Neural cell (in vitro differentiated cells): ENCODE results near the gene GGA1. TPM values are rescaled to one million over a fixed set of nuclear protein-coding genes. Genes with fewer than 3 reads are reported as not detected.

Experiments
- H2AFZ ChIP-seq: fragments of 200-600, 300-800 bp; sonication (generic), shearing (Covaris generic); 2 replicates; pipeline ENCODE4 v1.6.0; 2014; ENCODE audit warnings: low read depth, mild to moderate bottlenecking, antibody characterized with exemption, low read length, moderate library complexity
- H3F3A ChIP-seq: fragments of 200-600 bp; shearing (Covaris generic); 2 replicates; pipeline ENCODE4 v1.6.1; 2016; ENCODE audit warnings: mild to moderate bottlenecking, moderate library complexity, mixed read lengths, antibody characterized with exemption, low read length; ENCODE audit not compliant: insufficient read depth, poor library complexity, severe bottlenecking
- H3K27ac ChIP-seq: fragments of 200-600, 300-800 bp; sonication (generic), shearing (Covaris generic); 2 replicates; pipeline ENCODE4 v1.5.1; 2014; ENCODE audit warnings: mild to moderate bottlenecking, low read length, moderate library complexity
- H3K27me3 ChIP-seq: fragments of 300-800, 200-600 bp; sonication (generic), shearing (Covaris generic); 2 replicates; pipeline ENCODE4 v1.6.0; 2014; ENCODE audit warnings: mild to moderate bottlenecking, low read depth, low read length, moderate library complexity; ENCODE audit not compliant: insufficient read depth
- H3K36me3 ChIP-seq: fragments of 300-800, 200-600 bp; sonication (generic), shearing (Covaris generic); 2 replicates; pipeline ENCODE4 v1.5.1; 2014; ENCODE audit warnings: mild to moderate bottlenecking, antibody characterized with exemption, low read length, moderate library complexity; ENCODE audit not compliant: insufficient read depth
- H3K4me2 ChIP-seq: fragments of 300-800, 200-600 bp; sonication (generic), shearing (Covaris generic); 2 replicates; pipeline ENCODE4 v1.6.0; 2014; ENCODE audit warnings: mild to moderate bottlenecking, low read length
- H3K4me3 ChIP-seq: fragments of 300-800, 200-600 bp; sonication (generic), shearing (Covaris generic); 2 replicates; pipeline ENCODE4 v1.5.1; 2014; ENCODE audit warnings: mild to moderate bottlenecking, low read length, moderate library complexity
- H3K79me2 ChIP-seq: fragments of 200-600 bp; shearing (Covaris generic); replicated peaks from 2 replicates; pipeline ENCODE4 v1.6.0; 2014; ENCODE audit warnings: mild to moderate bottlenecking, low read length, moderate library complexity; ENCODE audit not compliant: insufficient read depth
- H3K9ac ChIP-seq: fragments of 300-800, 200-600 bp; sonication (generic), shearing (Covaris generic); 2 replicates; pipeline ENCODE4 v1.6.1; 2016; ENCODE audit warnings: mild to moderate bottlenecking, low read length, mixed read lengths
- H3K9me2 ChIP-seq: fragments of 200-600 bp; shearing (Covaris generic); 2 replicates; pipeline ENCODE4 v1.6.1; 2016; ENCODE audit warnings: mild to moderate bottlenecking, low read length, mixed read lengths; ENCODE audit not compliant: insufficient read depth
- H3K9me3 ChIP-seq: fragments of 200-600, 300-800 bp; sonication (generic), shearing (Covaris generic); 2 replicates; pipeline ENCODE4 v1.6.1; 2016; ENCODE audit warnings: mild to moderate bottlenecking, mixed run types, low read length, moderate library complexity, mixed read lengths
- H4K20me1 ChIP-seq: fragments of 200-600 bp; shearing (Covaris generic); 2 replicates; pipeline ENCODE4 v1.6.1; 2016; ENCODE audit warnings: mild to moderate bottlenecking, mixed run types; ENCODE audit not compliant: insufficient read depth
- CTCF ChIP-seq: fragments of 450-650 bp; IDR thresholded peaks from 2 replicates; pipeline ENCODE4 v1.5.1; 2014; ENCODE audit warnings: antibody characterized with exemption, mild to moderate bottlenecking, moderate library complexity; ENCODE audit not compliant: poor library complexity, severe bottlenecking
- EP300 ChIP-seq: fragments of 450-650 bp; conservative IDR thresholded peaks from 2 replicates; pipeline ENCODE4 v1.6.1; 2014; ENCODE audit warnings: antibody characterized with exemption, mild to moderate bottlenecking, moderate library complexity; ENCODE audit not compliant: poor library complexity, severe bottlenecking
- EZH2 ChIP-seq: fragments of 200-600, 300-800 bp; shearing (Covaris generic), sonication (generic); IDR thresholded peaks from 2 replicates; pipeline ENCODE4 v1.6.1; 2014; ENCODE audit warnings: antibody characterized with exemption, low read length, borderline replicate concordance, mild to moderate bottlenecking; ENCODE audit not compliant: insufficient read depth, poor library complexity, severe bottlenecking
- MXI1 ChIP-seq: fragments of 450-650 bp; conservative IDR thresholded peaks from 2 replicates; pipeline ENCODE4 v1.6.1; 2014; ENCODE audit warnings: antibody characterized with exemption, mild to moderate bottlenecking; ENCODE audit not compliant: poor library complexity, severe bottlenecking
- POLR2AphosphoS5 ChIP-seq: IDR thresholded peaks from 2 replicates; pipeline ENCODE4 v1.6.1; 2012
- RAD21 ChIP-seq: fragments of 450-650 bp; conservative IDR thresholded peaks from 2 replicates; pipeline ENCODE4 v1.6.1; 2014; ENCODE audit warnings: antibody characterized with exemption, mild to moderate bottlenecking, moderate library complexity
- REST ChIP-seq: IDR thresholded peaks from 2 replicates; pipeline ENCODE4 v1.6.1; 2012; ENCODE audit warnings: borderline replicate concordance
- SMC3 ChIP-seq: fragments of 450-650 bp; conservative IDR thresholded peaks from 2 replicates; pipeline ENCODE4 v1.6.1; 2014; ENCODE audit warnings: antibody characterized with exemption, mild to moderate bottlenecking, moderate library complexity; ENCODE audit not compliant: poor library complexity
- TAF1 ChIP-seq: IDR thresholded peaks from 2 replicates; pipeline ENCODE4 v1.6.1; 2012; ENCODE audit warnings: low read depth
- polyA plus RNA-seq: library from polyadenylated mRNA; depleted of rRNA; stranded (reverse); fragments of >200 nt; gene quantifications from 2 replicates; pipeline ENCODE4 v1.2.3, GENCODE V29; 2014

The GGA1 gene
- polyA plus RNA-seq, 1 donor from 2014 or later, result 57.5 TPM

- no peaks in the 10 kb centered on the region for H3K9me3 ChIP-seq
- no peaks in the 10 kb centered on the region for H3K79me2 ChIP-seq
- no peak overlapping the region for H3K9ac ChIP-seq
- no peak for TF ChIP-seq CTCF
- no peak for TF ChIP-seq SMC3
- no peak for TF ChIP-seq EZH2
- no peak for TF ChIP-seq MXI1
- TF ChIP-seq TAF1, result no peak
- no peak for TF ChIP-seq EP300
- no peak for TF ChIP-seq REST
- TF ChIP-seq RAD21, result no peak
- TF ChIP-seq POLR2AphosphoS5, result no peak
- no peaks in the 10 kb centered on the region for H3K27me3 ChIP-seq
- no peaks in the 10 kb centered on the region for H3K36me3 ChIP-seq
- no peaks in the 10 kb centered on the region for H3K9me2 ChIP-seq
- H3K4me3 ChIP-seq, result no peak overlapping the region
- no peak overlapping the region for H3K4me2 ChIP-seq
- no peak overlapping the region for H2AFZ ChIP-seq
- no peaks in the 10 kb centered on the region for H4K20me1 ChIP-seq
- H3K27ac ChIP-seq, result no peak overlapping the region
- no peaks in the 10 kb centered on the region for H3F3A ChIP-seq
Observed at GRCh38 chr22:37681001-37681424, 72.4 kb downstream of the GGA1 start.

- H3K4me2 ChIP-seq, result no peak overlapping the region
- no peaks in the 10 kb centered on the region for H3K27me3 ChIP-seq
- no peak overlapping the region for H3K27ac ChIP-seq
- no peaks in the 10 kb centered on the region for H3K9me2 ChIP-seq
- no peak overlapping the region for H2AFZ ChIP-seq
- no peaks in the 10 kb centered on the region for H4K20me1 ChIP-seq
- H3K36me3 ChIP-seq, result no peaks in the 10 kb centered on the region
- H3K4me3 ChIP-seq, result no peak overlapping the region
- no peak overlapping the region for H3K9ac ChIP-seq
- H3F3A ChIP-seq, result no peaks in the 10 kb centered on the region
- peaks cover 2% of the 10 kb centered on the region for H3K79me2 ChIP-seq
- no peaks in the 10 kb centered on the region for H3K9me3 ChIP-seq
- peak; percentile 44 for TF ChIP-seq SMC3
- TF ChIP-seq TAF1, result no peak
- no peak for TF ChIP-seq POLR2AphosphoS5
- TF ChIP-seq CTCF, result peak; percentile 52
- TF ChIP-seq REST, result no peak
Observed at GRCh38 chr22:37681556-37682049, 73.0 kb downstream of the GGA1 start.
